ENCODE measurements around the gene ABHD8. TPM values are rescaled to one million over a fixed set of nuclear protein-coding genes. Genes with fewer than 3 reads are reported as not detected.
A peak's percentile ranks its signal among the peaks of the same experiment; 100 is the strongest.

ABHD8 gene
- polyA plus RNA-seq, 1 experiment, result 6.1 TPM

DNA sequence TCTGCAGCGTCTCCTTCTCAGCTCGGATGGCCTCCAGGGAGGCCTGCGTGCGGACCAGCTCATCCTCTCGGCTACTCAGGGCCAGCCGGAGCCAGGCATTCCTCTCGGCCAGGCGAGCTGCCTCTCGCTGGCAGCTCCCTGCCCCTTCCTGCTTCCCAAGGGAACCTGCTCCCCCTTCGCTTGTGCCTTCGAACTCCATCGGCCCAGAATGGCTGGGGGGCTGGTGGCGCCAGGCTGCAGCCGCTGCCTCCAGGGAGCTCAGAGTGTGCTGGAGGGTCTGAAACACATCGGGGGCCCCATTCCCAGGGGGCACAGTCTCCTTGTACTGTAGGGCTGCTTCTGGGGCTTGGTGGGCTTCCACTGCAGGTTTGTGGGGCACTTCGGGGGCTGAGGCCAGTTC, 40.7 kb downstream of the ABHD8 start:
- H3K4me3 ChIP-seq (ENCODE audit: low read depth, low read length), result no peak overlapping the region
- peaks cover 8% of the 10 kb centered on the region for H3K27me3 ChIP-seq (ENCODE audit: control insufficient read depth, insufficient read depth, low read length)
- ChIA-PET CTCF (interaction anchor here (0.5 to 0.7 kb wide), 3 partner anchors 17 to 123 kb away, joined by 3 to 6 read pairs (median 3); no protein-coding TSS in a partner anchor), POLR2A (no interaction called here)
- TF ChIP-seq, protein P1, sequence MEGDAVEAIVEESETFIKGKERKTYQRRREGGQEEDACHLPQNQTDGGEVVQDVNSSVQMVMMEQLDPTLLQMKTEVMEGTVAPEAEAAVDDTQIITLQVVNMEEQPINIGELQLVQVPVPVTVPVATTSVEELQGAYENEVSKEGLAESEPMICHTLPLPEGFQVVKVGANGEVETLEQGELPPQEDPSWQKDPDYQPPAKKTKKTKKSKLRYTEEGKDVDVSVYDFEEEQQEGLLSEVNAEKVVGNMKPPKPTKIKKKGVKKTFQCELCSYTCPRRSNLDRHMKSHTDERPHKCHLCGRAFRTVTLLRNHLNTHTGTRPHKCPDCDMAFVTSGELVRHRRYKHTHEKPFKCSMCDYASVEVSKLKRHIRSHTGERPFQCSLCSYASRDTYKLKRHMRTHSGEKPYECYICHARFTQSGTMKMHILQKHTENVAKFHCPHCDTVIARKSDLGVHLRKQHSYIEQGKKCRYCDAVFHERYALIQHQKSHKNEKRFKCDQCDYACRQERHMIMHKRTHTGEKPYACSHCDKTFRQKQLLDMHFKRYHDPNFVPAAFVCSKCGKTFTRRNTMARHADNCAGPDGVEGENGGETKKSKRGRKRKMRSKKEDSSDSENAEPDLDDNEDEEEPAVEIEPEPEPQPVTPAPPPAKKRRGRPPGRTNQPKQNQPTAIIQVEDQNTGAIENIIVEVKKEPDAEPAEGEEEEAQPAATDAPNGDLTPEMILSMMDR (IDR thresholded peaks at IDR 0.05; ENCODE audit: low read depth, low read length), result no peak
- no peak overlapping the region for H3K27ac ChIP-seq (ENCODE audit: low read depth, low read length)
- DNase-seq (ENCODE audit: low read depth, low spot score), result no peak
- peaks cover 17% of the 10 kb centered on the region for H3K9me3 ChIP-seq (ENCODE audit: control insufficient read depth, insufficient read depth, low read length)

DNA sequence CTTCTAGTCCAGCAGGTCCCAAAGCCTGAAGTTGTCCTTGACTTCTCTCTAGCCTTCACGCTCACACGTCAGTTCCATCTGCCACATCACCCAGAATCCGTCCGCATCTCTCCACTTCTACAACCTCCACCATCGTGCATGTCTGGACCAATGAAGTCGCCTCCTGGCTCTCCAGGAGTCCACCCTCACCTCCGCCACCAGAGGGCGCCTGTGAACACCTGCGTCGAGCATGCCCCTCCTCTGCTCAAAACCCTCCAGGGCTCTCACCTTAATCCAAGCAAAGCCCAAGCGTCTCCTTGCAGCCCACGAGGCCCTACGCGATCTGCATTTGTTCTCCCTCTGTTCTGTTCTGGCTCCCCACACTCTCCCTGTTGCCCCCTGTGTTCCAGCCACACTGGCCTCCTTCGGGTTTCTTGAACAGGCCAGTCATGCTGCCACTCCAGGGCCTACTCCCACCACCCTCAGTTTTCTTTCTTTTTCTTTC, 42.3 kb downstream of the ABHD8 start:
- ChIA-PET POLR2A (no interaction called here), CTCF (interaction anchor here (0.6 to 1.9 kb wide), 9 partner anchors 8 to 269 kb away, joined by 3 to 7 read pairs (median 3); no protein-coding TSS in a partner anchor)
- peaks cover 8% of the 10 kb centered on the region for H3K27me3 ChIP-seq (ENCODE audit: control insufficient read depth, insufficient read depth, low read length)
- H3K4me3 ChIP-seq (ENCODE audit: low read depth, low read length), result no peak overlapping the region
- peaks cover 17% of the 10 kb centered on the region for H3K9me3 ChIP-seq (ENCODE audit: control insufficient read depth, insufficient read depth, low read length)
- TF ChIP-seq, protein P1 (IDR thresholded peaks at IDR 0.05; ENCODE audit: low read depth, low read length), result peak; percentile 83
- no peak for DNase-seq (ENCODE audit: low read depth, low spot score)
- H3K27ac ChIP-seq (ENCODE audit: low read depth, low read length), result no peak overlapping the region

DNA sequence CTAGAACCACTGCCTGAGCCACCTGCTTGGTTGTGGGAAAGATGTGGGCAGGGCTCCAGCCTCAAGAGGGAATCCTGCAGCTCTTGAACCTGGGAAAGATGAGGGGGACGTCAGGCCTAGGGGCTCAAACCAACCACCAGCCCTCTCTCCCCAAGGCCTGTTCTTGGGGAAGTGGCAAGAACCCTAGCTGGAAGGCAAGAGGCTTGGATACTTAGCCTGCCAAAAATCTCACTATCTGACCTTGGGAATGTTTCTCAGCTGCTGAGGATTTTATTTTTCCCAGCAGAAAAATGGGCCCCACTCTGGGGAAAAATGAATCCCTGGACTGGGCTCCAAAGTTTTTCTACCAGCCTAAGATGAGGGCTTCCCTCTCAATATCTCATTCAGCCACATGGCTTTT, 43.3 kb downstream of the ABHD8 start:
- TF ChIP-seq, protein P1 (IDR thresholded peaks at IDR 0.05; ENCODE audit: low read depth, low read length), result no peak
- peaks cover 8% of the 10 kb centered on the region for H3K27me3 ChIP-seq (ENCODE audit: control insufficient read depth, insufficient read depth, low read length)
- no peak overlapping the region for H3K27ac ChIP-seq (ENCODE audit: low read depth, low read length)
- POLR2A ChIA-PET, result no interaction called here
- H3K9me3 ChIP-seq (ENCODE audit: control insufficient read depth, insufficient read depth, low read length), result peaks cover 17% of the 10 kb centered on the region
- DNase-seq (ENCODE audit: low read depth, low spot score), result no peak
- H3K4me3 ChIP-seq (ENCODE audit: low read depth, low read length), result no peak overlapping the region
- CTCF ChIA-PET, result interaction anchor here (0.6 to 1.9 kb wide), 8 partner anchors 7 to 194 kb away, joined by 3 to 7 read pairs (median 3); no protein-coding TSS in a partner anchor

DNA sequence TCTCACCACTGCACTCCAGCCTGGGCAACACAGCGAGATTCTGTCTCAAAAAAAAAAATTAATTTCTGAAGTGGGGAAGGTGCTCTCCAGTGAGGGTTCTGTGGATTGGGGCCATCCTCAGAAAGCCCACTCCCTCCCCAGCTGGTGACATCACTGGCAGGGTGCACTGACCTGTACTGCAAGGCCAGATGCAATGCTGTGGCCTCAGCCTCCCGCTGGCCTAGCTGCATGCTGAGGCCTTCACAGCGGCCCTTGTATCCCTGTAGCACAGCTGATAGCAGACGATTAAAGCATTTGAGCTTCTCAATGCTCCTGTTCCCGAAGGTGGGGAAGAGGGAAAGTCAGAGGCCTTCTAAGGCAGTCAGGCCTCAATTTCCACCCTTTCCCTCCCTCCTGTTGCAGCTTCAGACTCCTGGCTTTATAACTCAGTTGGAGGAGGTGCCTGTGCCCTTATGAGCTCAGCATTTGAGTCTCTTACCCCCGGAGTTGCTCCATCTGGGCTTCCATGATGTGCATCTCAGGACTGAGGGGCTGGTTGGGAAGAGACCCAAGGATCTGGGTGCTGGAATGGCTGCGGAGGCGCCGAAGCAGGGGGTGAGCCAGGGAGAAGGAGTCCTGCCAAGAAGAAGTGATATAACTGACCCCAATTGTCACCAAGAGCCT, 44.0 kb downstream of the ABHD8 start:
- H3K9me3 ChIP-seq (ENCODE audit: control insufficient read depth, insufficient read depth, low read length), result peaks cover 17% of the 10 kb centered on the region
- POLR2A ChIA-PET, result no interaction called here
- TF ChIP-seq, protein P1 (IDR thresholded peaks at IDR 0.05; ENCODE audit: low read depth, low read length), result no peak
- H3K27ac ChIP-seq (ENCODE audit: low read depth, low read length), result no peak overlapping the region
- DNase-seq (ENCODE audit: low read depth, low spot score), result no peak
- CTCF ChIA-PET, result interaction anchor here (0.6 to 1.9 kb wide), 5 partner anchors 9 to 493 kb away, joined by 3 to 7 read pairs (median 3); no protein-coding TSS in a partner anchor
- H3K4me3 ChIP-seq (ENCODE audit: low read depth, low read length), result no peak overlapping the region
- H3K27me3 ChIP-seq (ENCODE audit: control insufficient read depth, insufficient read depth, low read length), result peaks cover 8% of the 10 kb centered on the region

DNA sequence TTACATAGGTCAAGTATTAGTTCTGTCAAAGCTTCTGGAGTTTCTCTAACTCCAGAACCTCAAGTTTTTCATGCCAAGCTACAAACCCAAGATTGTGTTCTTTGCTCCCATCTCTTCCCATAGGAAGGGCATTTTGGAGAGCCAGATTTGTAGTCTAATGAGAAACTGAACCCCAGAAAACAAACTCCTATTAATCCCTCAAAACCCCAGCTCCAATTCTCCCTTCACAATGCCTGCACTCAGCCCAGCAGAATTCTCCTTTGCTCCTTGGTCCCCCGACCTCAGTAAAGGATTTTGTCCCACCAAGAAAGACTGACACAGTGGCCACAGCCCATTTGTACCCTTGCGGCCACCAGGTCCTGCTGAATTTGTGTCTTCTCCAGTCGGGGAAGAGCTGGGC, 47.1 kb downstream of the ABHD8 start:
- ChIA-PET POLR2A (no interaction called here), CTCF (no interaction called here)
- H3K27me3 ChIP-seq (ENCODE audit: control insufficient read depth, insufficient read depth, low read length), result peaks cover 8% of the 10 kb centered on the region
- peaks cover 17% of the 10 kb centered on the region for H3K9me3 ChIP-seq (ENCODE audit: control insufficient read depth, insufficient read depth, low read length)
- DNase-seq (ENCODE audit: low read depth, low spot score), result no peak
- H3K4me3 ChIP-seq (ENCODE audit: low read depth, low read length), result no peak overlapping the region
- TF ChIP-seq, protein P1 (IDR thresholded peaks at IDR 0.05; ENCODE audit: low read depth, low read length), result no peak
- no peak overlapping the region for H3K27ac ChIP-seq (ENCODE audit: low read depth, low read length)
